Aorta (tissue), 5 donors: ENCODE measurements around the gene PRRT1. TPM values are rescaled to one million over a fixed set of nuclear protein-coding genes. Genes with fewer than 3 reads are reported as not detected.

Experiments
- ATAC-seq: fragments of 200-7000 bp; cut with Tn5 transposase; one replicate; pipeline ENCODE4 v1.9.1; 2022; ENCODE audit warnings: moderate library complexity; ENCODE audit not compliant: low FRiP score
- DNase-seq, 2 donors: peaks; one replicate each; pipeline ENCODE4 v3.0.0-alpha.2; 2020
- H3K27ac ChIP-seq, 2 donors: one replicate each; pipeline ENCODE4 v1.5.1; 2013; ENCODE audit warnings: low read length in 2 of 2, mild to moderate bottlenecking in 2 of 2, moderate library complexity in 2 of 2, control low read depth in 1 of 2, inconsistent platforms in 1 of 2, low read depth in 1 of 2
- H3K27me3 ChIP-seq, 2 donors: one replicate each; pipeline ENCODE4 v1.6.1; 2013; ENCODE audit warnings: control low read depth in 1 of 2, low read length in 1 of 2, mild to moderate bottlenecking in 1 of 2, moderate library complexity in 1 of 2; ENCODE audit not compliant: insufficient read depth in 2 of 2, control insufficient read depth in 1 of 2
- H3K36me3 ChIP-seq, 2 donors: one replicate each; pipeline ENCODE4 v1.6.1; 2013; ENCODE audit warnings: control low read depth in 1 of 2, low read length in 1 of 2, mild to moderate bottlenecking in 1 of 2; ENCODE audit not compliant: insufficient read depth in 2 of 2, control insufficient read depth in 1 of 2
- H3K4me1 ChIP-seq, 2 donors: one replicate each; pipeline ENCODE4 v1.6.1; 2013; ENCODE audit warnings: low read length in 2 of 2, control low read depth in 1 of 2, mild to moderate bottlenecking in 1 of 2, moderate library complexity in 1 of 2; ENCODE audit not compliant: insufficient read depth in 2 of 2, control insufficient read depth in 1 of 2
- H3K4me3 ChIP-seq, 2 donors: one replicate each; pipeline ENCODE4 v1.5.1; 2013; ENCODE audit warnings: low read length in 2 of 2, control low read depth in 1 of 2, mild to moderate bottlenecking in 1 of 2
- H3K9me3 ChIP-seq: one replicate; pipeline ENCODE4 v1.6.1; 2013; ENCODE audit warnings: mild to moderate bottlenecking, low read length; ENCODE audit not compliant: control insufficient read depth
- WGBS, 2 donors: extraction: QIAGEN DNeasy Blood & Tissue Kit; methylation state at CpG; one replicate each; pipeline ENCODE4 v1.1.7; 2013; 5-methylcytosine and 5-hydroxymethylcytosine counted together
- intact Hi-C, 2 donors: fragments of 100-400 bp; cut with DNase I; formaldehyde crosslinking; loops; one replicate each; pipeline versions ENCODE4 v1.14.2 to v1.15.0; 2022
- long read RNA-seq, 2 donors: library from polyadenylated mRNA; unstranded; transcript quantifications; one replicate each; pipeline ENCODE4 v2.0.0, GENCODE V29; 2020 to 2021
- polyA plus RNA-seq, 2 donors: library from polyadenylated mRNA; stranded (reverse); fragments of 200-250 nt; gene quantifications; one replicate each; pipeline ENCODE4 v1.2.3, GENCODE V29; 2013
- total RNA-seq, 2 donors: library from RNA; stranded (reverse); fragmentation: NEBNext Ultra II Directional; extraction: Animal tissue kit (Norgen Biotek cat#: 25700); gene quantifications; one replicate each; pipeline ENCODE4 v1.2.1, GENCODE V29; 2021
- donor health status: healthy with polysubstance abuse.
- donor health status: Bipolar disorder and iron deficiency.
- donor health status: DM: no; HTN: no; CAD: no.
- donor health status: DM: no; HTN: no; CAD: no.
- donor health status: DM: yes; HTN: yes; CAD: no.

The PRRT1 gene
- 1 to 10 TPM; 3.6 to 7.0 TPM for total RNA-seq
- 10 to 100 TPM in 1 of 2 donors, 1 to 10 TPM in 1; 4.6 to 12.5 TPM for polyA plus RNA-seq
- long read RNA-seq, donor 1, partial matches to known transcripts: 0 of 5 reads
- long read RNA-seq, donor 1, other reads (novel, unspliced or antisense): 0 of 5 reads
- long read RNA-seq, donor 2, partial matches to known transcripts: 1 of 2 reads
- long read RNA-seq, donor 2, other reads (novel, unspliced or antisense): 1 of 2 reads

DNA sequence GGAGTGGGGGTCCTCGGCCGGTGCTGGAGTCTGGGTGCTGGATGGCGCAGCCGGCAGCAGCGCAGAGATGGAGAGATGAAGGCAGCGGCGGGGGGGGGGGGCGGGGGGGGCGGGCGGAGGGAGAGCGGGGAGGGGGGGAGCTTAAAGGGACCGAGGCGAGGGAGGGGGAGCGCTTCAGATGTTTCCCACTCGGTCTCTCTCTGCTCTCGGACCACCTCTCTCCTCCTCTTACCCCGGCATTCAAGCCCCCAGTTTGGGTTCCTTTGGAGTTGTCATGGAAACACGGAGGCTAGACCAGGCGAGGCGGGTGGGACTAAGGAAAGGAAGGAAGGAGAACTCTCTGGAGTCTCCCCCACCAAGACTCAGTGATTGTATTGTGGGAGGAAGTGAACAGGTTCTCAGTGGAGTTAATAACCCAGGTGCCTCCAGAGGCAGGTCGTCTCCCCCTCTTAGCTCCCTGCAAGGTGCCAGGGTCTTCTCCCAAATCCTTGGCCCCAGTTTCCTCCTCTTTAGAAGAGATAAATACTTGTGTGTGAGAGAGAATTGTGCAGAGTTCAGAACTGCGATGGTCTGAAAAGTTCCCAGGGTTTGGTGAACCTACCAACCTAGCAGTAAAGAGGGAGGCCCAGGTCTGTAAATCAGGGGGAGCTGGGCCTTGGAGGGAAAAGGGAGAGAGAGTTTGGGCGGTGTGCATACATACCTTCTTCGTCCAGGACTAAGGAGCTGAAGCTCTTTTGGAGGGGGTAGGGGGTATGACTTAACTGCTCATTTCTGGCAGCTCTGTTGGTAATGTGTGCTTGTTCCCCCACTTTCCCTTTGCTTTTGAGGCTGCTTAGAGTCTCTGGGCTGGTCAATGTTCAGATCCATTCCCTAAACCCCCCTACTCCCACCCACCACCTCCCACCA lies at the start of gene PRRT1:
Gene PRRT1, minus strand, starts transcription at position 77 of the 906 bp plus-strand sequence. CDS start 112 bp downstream, outside the sequence.
- Histone ChIP-seq H3K4me1 (peaks cover 0 to 3% of the 10 kb centered on the region in 2 donors), H3K4me3 (peak within 1 kb of the TSS; percentile 61 to 83), H3K27me3 (no peaks in the 10 kb centered on the region), H3K27ac (peak within 1 kb of the TSS in 1 of 2 donors; percentile 18), H3K36me3 (no peaks in the 10 kb centered on the region), H3K9me3 (no peaks in the 10 kb centered on the region)
- 6 to 7% methylated on average over 12 to 20 of the region's 24 CpGs for WGBS, 2 donors
- peak in 1 of 2 donors; percentile 49 for DNase-seq
- intact Hi-C loops: no loop called here
- ATAC-seq: no peak

- H3K36me3 ChIP-seq: no peaks in the 10 kb centered on the region
- no peaks in the 10 kb centered on the region for H3K9me3 ChIP-seq
- H3K4me3 ChIP-seq: no peak overlapping the region
- H3K4me1 ChIP-seq: no peaks in the 10 kb centered on the region
- 87 to 90% methylated on average over 13 of the region's 13 CpGs for WGBS, 2 donors
- ATAC-seq: no peak
- no peak for DNase-seq
- no peaks in the 10 kb centered on the region for H3K27me3 ChIP-seq
- H3K27ac ChIP-seq: no peak overlapping the region
- intact Hi-C loops: no loop called here
These were observed 49.2 kb upstream of the PRRT1 start for GRCh38 chr6:32200711-32201475.

GRCh38 chr6:32198866-32199265 lies 47.1 kb upstream of the PRRT1 start:
- no peaks in the 10 kb centered on the region for H3K36me3 ChIP-seq
- H3K4me3 ChIP-seq: no peak overlapping the region
- H3K27me3 ChIP-seq: no peaks in the 10 kb centered on the region
- H3K9me3 ChIP-seq: no peaks in the 10 kb centered on the region
- intact Hi-C loops: loop anchor here (5.0 to 10.0 kb wide), 3 partner anchors 773 to 1006 kb away; partner anchors contain the start of genes HSD17B8 (in 1 of the 2), RING1 (in 1 of the 2), RXRB (in 1 of the 2) and SLC39A7 (in 1 of the 2)
- no peak overlapping the region for H3K27ac ChIP-seq
- no peak for DNase-seq
- 86 to 87% methylated on average over 17 of the region's 17 CpGs for WGBS, 2 donors
- no peak for ATAC-seq
- H3K4me1 ChIP-seq: no peaks in the 10 kb centered on the region

GRCh38 chr6:32198345-32198696 lies 46.6 kb upstream of the PRRT1 start:
- Histone ChIP-seq H3K27ac (no peak overlapping the region), H3K4me1 (no peaks in the 10 kb centered on the region), H3K36me3 (no peaks in the 10 kb centered on the region), H3K9me3 (no peaks in the 10 kb centered on the region), H3K4me3 (no peak overlapping the region), H3K27me3 (no peaks in the 10 kb centered on the region)
- no peak for ATAC-seq
- WGBS, 2 donors: 79 to 85% methylated on average over 3 of the region's 3 CpGs
- no peak for DNase-seq
- intact Hi-C loops: loop anchor here (5.0 to 10.0 kb wide), 3 partner anchors 774 to 1006 kb away; partner anchors contain the start of genes HSD17B8 (in 1 of the 2), RING1 (in 1 of the 2), RXRB (in 1 of the 2) and SLC39A7 (in 1 of the 2)

DNA sequence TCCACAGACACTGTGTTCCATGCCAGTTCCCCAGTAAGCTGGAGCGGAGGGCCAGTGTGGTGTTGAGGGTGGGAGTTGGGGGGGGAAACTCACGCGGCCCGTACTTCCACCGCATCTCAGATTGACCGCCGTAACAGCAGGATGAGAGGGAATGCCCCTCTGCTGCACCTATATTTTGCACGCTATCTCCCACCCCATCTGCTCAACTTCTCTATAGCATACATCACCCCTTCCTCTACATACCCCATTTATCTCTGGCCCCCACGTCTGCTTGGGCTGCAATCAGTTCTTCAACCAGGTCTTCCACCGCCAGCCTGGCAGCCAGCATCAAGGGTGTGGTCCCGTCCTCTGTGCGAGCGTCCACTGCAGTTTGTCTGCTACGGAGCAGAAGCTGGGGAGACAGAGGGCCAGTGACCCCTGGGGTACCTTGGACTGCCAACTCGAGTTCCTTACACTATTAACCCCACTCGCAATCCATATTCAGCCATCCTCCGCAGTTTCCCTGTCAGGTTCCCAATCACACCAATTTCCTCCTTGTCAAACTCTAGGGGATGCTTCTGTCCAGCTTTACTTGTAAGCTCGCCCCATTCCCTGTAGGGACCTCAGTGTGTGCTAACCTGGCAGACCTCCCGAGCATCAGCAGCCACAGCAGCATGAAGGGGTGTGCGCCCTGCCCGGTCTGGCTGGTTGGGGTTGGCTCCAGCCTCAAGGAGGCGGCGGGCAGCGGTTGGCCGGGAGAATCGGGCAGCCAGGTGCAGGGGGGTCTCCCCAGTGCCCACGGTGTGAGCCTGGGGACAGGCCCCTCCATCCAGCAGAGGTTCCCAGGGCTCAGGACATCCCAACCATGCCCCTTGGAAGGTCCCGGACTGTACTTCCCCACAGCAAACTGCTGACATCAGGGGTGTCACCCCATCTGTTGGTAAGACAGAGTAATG lies 45.2 kb upstream of the PRRT1 start:
- Histone ChIP-seq H3K4me1 (no peaks in the 10 kb centered on the region), H3K9me3 (no peaks in the 10 kb centered on the region), H3K36me3 (no peaks in the 10 kb centered on the region), H3K27me3 (no peaks in the 10 kb centered on the region), H3K27ac (peak overlapping the region; percentile 95 to 98), H3K4me3 (peak overlapping the region; percentile 63 to 86)
- ATAC-seq: no peak
- WGBS, 2 donors: 12 to 14% methylated on average over 24 to 28 of the region's 28 CpGs
- intact Hi-C loops: loop anchor here (5.0 to 10.0 kb wide), 3 partner anchors 775 to 1008 kb away; partner anchors contain the start of genes HSD17B8 (in 1 of the 2), RING1 (in 1 of the 2), RXRB (in 1 of the 2) and SLC39A7 (in 1 of the 2)
- peak in 1 of 2 donors; percentile 64 for DNase-seq

- H3K4me3 ChIP-seq: peak overlapping the region; percentile 63 to 86
These were observed 44.4 kb upstream of the PRRT1 start for GRCh38 chr6:32195902-32196681.

GRCh38 chr6:32195652-32195901 lies 43.8 kb upstream of the PRRT1 start:
- peak; percentile 96 for ATAC-seq
- Histone ChIP-seq H3K9me3 (no peaks in the 10 kb centered on the region), H3K27me3 (no peaks in the 10 kb centered on the region), H3K4me3 (no peak overlapping the region), H3K4me1 (no peaks in the 10 kb centered on the region), H3K27ac (no peak overlapping the region), H3K36me3 (no peaks in the 10 kb centered on the region)
- peak; percentile 100 for DNase-seq
- intact Hi-C loops: loop anchor here (5.0 to 10.0 kb wide), 3 partner anchors 777 to 1009 kb away; partner anchors contain the start of genes HSD17B8 (in 1 of the 2), RING1 (in 1 of the 2), RXRB (in 1 of the 2) and SLC39A7 (in 1 of the 2)
- 0% methylated on average over 24 to 25 of the region's 25 CpGs for WGBS, 2 donors

More at GRCh38 chr6:32195902-32196681, 44.4 kb upstream of the PRRT1 start:
- DNase-seq (peak; percentile 95 to 96), ATAC-seq (peak; percentile 74)
- Histone ChIP-seq H3K27me3 (no peaks in the 10 kb centered on the region), H3K36me3 (no peaks in the 10 kb centered on the region), H3K27ac (peak overlapping the region; percentile 95 to 98), H3K9me3 (no peaks in the 10 kb centered on the region), H3K4me1 (no peaks in the 10 kb centered on the region)
- 0 to 1% methylated on average over 55 to 58 of the region's 58 CpGs for WGBS, 2 donors
- intact Hi-C loops: loop anchor here (5.0 to 10.0 kb wide), 3 partner anchors 776 to 1009 kb away; partner anchors contain the start of genes HSD17B8 (in 1 of the 2), RING1 (in 1 of the 2), RXRB (in 1 of the 2) and SLC39A7 (in 1 of the 2)
